Central memory CD8-positive, alpha-beta T cell (primary cell): ENCODE data around the gene TMEM51.

ENCODE experiments used
- ATAC-seq: fragments of 150-1000 bp; cut with Tn5 transposase; replicated peaks from 2 replicates; pipeline ENCODE4 v1.10.0; 2022; ENCODE audit warnings: mild to moderate bottlenecking, moderate FRiP score, moderate number of reproducible peaks; ENCODE audit not compliant: poor library complexity, severe bottlenecking; ENCODE audit errors: extremely low read depth
- DNase-seq, 2 donors: peaks; one replicate each; pipeline ENCODE4 v3.0.0; 2021; ENCODE audit warnings: low spot score in 2 of 2
- H3K27ac Mint-ChIP-seq: one replicate; pipeline ENCODE4 v1.8.0; 2022; ENCODE audit warnings: low read depth, mild to moderate bottlenecking, moderate library complexity, mixed read lengths
- H3K27me3 Mint-ChIP-seq: one replicate; pipeline ENCODE4 v1.8.0; 2022; ENCODE audit warnings: mixed read lengths
- H3K36me3 Mint-ChIP-seq: one replicate; pipeline ENCODE4 v1.8.0; 2022; ENCODE audit warnings: mild to moderate bottlenecking, moderate library complexity, mixed read lengths; ENCODE audit not compliant: insufficient read depth
- H3K4me1 Mint-ChIP-seq: one replicate; pipeline ENCODE4 v1.8.0; 2022; ENCODE audit warnings: mixed read lengths
- H3K4me3 Mint-ChIP-seq: one replicate; pipeline ENCODE4 v1.8.0; 2022; ENCODE audit warnings: mild to moderate bottlenecking, moderate library complexity, mixed read lengths
- H3K9me3 Mint-ChIP-seq: one replicate; pipeline ENCODE4 v1.8.0; 2022; ENCODE audit warnings: mixed read lengths

The TMEM51 gene

DNA sequence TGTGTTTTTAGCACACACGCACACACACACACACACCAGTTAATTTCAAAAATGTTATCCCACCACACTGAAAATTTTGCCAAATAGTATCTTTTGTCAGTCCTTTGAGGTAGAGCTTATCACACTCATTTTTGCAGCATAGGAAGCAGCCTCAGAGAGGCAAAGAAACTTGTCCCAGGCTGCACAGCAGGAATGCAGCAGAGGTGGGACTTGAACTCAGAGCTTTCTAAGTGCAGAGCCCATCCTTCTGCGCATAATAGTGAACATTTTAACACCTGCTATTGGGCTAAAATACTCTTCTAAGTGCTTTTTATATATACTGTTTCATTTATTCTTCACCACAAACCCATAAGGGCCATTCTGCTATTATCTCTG lies 108.4 kb downstream of the TMEM51 start:
- DNase-seq: no peak
- H3K4me3 Mint-ChIP-seq: no peak overlapping the region
- H3K27ac Mint-ChIP-seq: peak overlapping the region; percentile 25
- no peaks in the 10 kb centered on the region for H3K36me3 Mint-ChIP-seq
- no peaks in the 10 kb centered on the region for H3K9me3 Mint-ChIP-seq
- peaks cover 59% of the 10 kb centered on the region for H3K27me3 Mint-ChIP-seq
- no peak for ATAC-seq
- H3K4me1 Mint-ChIP-seq: peaks cover 16% of the 10 kb centered on the region

DNA sequence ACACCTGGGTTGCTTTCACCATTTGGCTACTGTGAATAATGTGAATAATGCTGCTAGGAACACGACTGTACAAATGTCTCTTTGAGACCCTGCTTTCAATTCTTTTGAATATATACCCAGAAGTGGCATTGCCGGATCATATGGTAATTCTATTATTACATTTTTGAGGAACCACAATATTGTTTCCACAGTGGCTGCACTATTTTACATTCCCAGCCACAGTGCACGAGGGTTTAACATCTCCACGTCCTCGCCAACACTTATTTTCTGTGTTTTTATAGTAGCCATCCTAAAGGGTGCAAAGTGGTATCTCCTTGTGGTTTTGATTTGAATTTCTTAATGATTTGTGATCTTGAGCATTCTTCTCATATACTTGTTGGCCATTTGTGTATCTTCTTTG lies 109.2 kb downstream of the TMEM51 start:
- Mint-ChIP-seq H3K36me3 (no peaks in the 10 kb centered on the region), H3K27ac (no peak overlapping the region), H3K4me3 (no peak overlapping the region), H3K9me3 (no peaks in the 10 kb centered on the region), H3K27me3 (peaks cover 59% of the 10 kb centered on the region), H3K4me1 (peaks cover 16% of the 10 kb centered on the region)
- DNase-seq: no peak
- ATAC-seq: no peak

DNA sequence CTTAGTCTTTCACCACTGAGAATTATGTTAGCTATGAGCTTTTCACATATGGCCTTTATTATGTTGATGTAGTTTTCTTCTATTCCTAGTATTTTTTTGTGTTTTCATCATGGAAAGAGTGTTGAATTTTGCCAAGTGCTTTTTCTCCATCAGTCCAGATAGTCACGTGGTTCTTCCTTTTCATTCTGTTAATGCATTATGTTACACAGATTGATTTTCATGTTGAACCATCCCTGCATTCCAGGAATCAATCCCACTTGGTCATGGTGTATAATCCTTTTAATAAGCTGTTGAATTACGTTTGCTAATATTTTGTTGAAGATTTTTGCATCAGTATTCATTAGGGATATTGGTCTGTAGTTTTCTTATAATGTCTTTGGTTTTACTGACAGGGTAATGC lies 111.2 kb downstream of the TMEM51 start:
- peaks cover 72% of the 10 kb centered on the region for H3K27me3 Mint-ChIP-seq
- no peak overlapping the region for H3K27ac Mint-ChIP-seq
- ATAC-seq: no peak
- H3K4me1 Mint-ChIP-seq: peaks cover 16% of the 10 kb centered on the region
- no peak for DNase-seq
- no peaks in the 10 kb centered on the region for H3K9me3 Mint-ChIP-seq
- H3K36me3 Mint-ChIP-seq: no peaks in the 10 kb centered on the region
- no peak overlapping the region for H3K4me3 Mint-ChIP-seq
